ENCODE results near the gene C1orf174.

Gene C1orf174

GRCh38 chr1:3889936-3890335 lies 10.1 kb downstream of the C1orf174 start:
- DNase-seq (ENCODE audit: extremely low read depth, low read depth): no peak
- H3K4me3 ChIP-seq (replicated peaks; ENCODE audit: low read depth, low read length): no peak overlapping the region
- TF ChIP-seq CTCF (IDR thresholded peaks at IDR 0.05; ENCODE audit: low read depth, low read length, missing control alignments): no peak

- DNase-seq (ENCODE audit: extremely low read depth, low read depth): no peak
- no peak for TF ChIP-seq CTCF (IDR thresholded peaks at IDR 0.05; ENCODE audit: low read depth, low read length, missing control alignments)
- no peak overlapping the region for H3K4me3 ChIP-seq (replicated peaks; ENCODE audit: low read depth, low read length)
These were observed 11.8 kb downstream of the C1orf174 start for GRCh38 chr1:3888301-3888700.

GRCh38 chr1:3886691-3887090 lies 13.4 kb downstream of the C1orf174 start:
- no peak for DNase-seq (ENCODE audit: extremely low read depth, low read depth)
- no peak overlapping the region for H3K4me3 ChIP-seq (replicated peaks; ENCODE audit: low read depth, low read length)
- no peak for TF ChIP-seq CTCF (IDR thresholded peaks at IDR 0.05; ENCODE audit: low read depth, low read length, missing control alignments)

GRCh38 chr1:3886106-3886670 lies 13.9 kb downstream of the C1orf174 start:
- TF ChIP-seq CTCF (IDR thresholded peaks at IDR 0.05; ENCODE audit: low read depth, low read length, missing control alignments): no peak
- no peak overlapping the region for H3K4me3 ChIP-seq (replicated peaks; ENCODE audit: low read depth, low read length)
- DNase-seq (ENCODE audit: extremely low read depth, low read depth): no peak

GRCh38 chr1:3885611-3886010 lies 14.5 kb downstream of the C1orf174 start:
- TF ChIP-seq CTCF (IDR thresholded peaks at IDR 0.05; ENCODE audit: low read depth, low read length, missing control alignments): no peak
- no peak for DNase-seq (ENCODE audit: extremely low read depth, low read depth)
- H3K4me3 ChIP-seq (replicated peaks; ENCODE audit: low read depth, low read length): no peak overlapping the region

- TF ChIP-seq CTCF (IDR thresholded peaks at IDR 0.05; ENCODE audit: low read depth, low read length, missing control alignments): no peak
- H3K4me3 ChIP-seq (replicated peaks; ENCODE audit: low read depth, low read length): no peak overlapping the region
- DNase-seq (ENCODE audit: extremely low read depth, low read depth): no peak
These were observed 15.1 kb downstream of the C1orf174 start for GRCh38 chr1:3884966-3885365.

Data from HFF-Myc (cell line).